Stomach smooth muscle (tissue), 2 donors: ENCODE measurements around the gene ADSS1.
"Not testable (repeated sequence)": the region's sequence is repeated elsewhere in the genome, so short reads cannot be mapped to it uniquely, and the experiment has no call there.

Experiments
- H3K27ac ChIP-seq: one replicate; pipeline ENCODE4 v1.7.0; 2013; ENCODE audit warnings: mild to moderate bottlenecking, low read length, inconsistent platforms
- H3K27me3 ChIP-seq, 2 donors: one replicate each; pipeline ENCODE4 v1.7.0; 2013; ENCODE audit warnings: low read length in 2 of 2; ENCODE audit not compliant: insufficient read depth in 2 of 2, control insufficient read depth in 1 of 2
- H3K36me3 ChIP-seq, 2 donors: one replicate each; pipeline ENCODE4 v1.7.0; 2013; ENCODE audit warnings: low read length in 2 of 2; ENCODE audit not compliant: control insufficient read depth in 2 of 2, insufficient read depth in 2 of 2
- H3K4me1 ChIP-seq: one replicate; pipeline ENCODE4 v1.7.0; 2013; ENCODE audit warnings: low read length; ENCODE audit not compliant: control insufficient read depth, insufficient read depth
- H3K4me3 ChIP-seq, 2 donors: one replicate each; pipeline ENCODE4 v1.7.0; 2013; ENCODE audit warnings: low read length in 2 of 2
- H3K9ac ChIP-seq, 2 donors: one replicate each; pipeline ENCODE4 v1.7.0; 2013; ENCODE audit warnings: low read length in 2 of 2, mild to moderate bottlenecking in 1 of 2
- H3K9me3 ChIP-seq, 2 donors: one replicate each; pipeline ENCODE4 v1.7.0; 2013; ENCODE audit warnings: low read length in 2 of 2; ENCODE audit not compliant: control insufficient read depth in 2 of 2
- donor health status: healthy.
- donor health status: Pancreatic carcinoma.

ADSS1 gene

GRCh38 chr14:104721505-104722431, 2.3 kb upstream of the ADSS1 start:
- peaks cover 34% of the 10 kb centered on the region for H3K4me1 ChIP-seq
- H3K27me3 ChIP-seq = peaks cover 0 to 12% of the 10 kb centered on the region in 2 donors
- no peak overlapping the region for H3K27ac ChIP-seq
- peaks cover 0 to 2% of the 10 kb centered on the region in 2 donors for H3K36me3 ChIP-seq
- no peak overlapping the region for H3K4me3 ChIP-seq
- H3K9ac ChIP-seq = no peak overlapping the region
- no peaks in the 10 kb centered on the region for H3K9me3 ChIP-seq

GRCh38 chr14:104722938-104723650, 935 bp upstream of the ADSS1 start:
- Histone ChIP-seq H3K27me3 (peaks cover 0 to 12% of the 10 kb centered on the region in 2 donors), H3K9ac (no peak overlapping the region), H3K9me3 (no peaks in the 10 kb centered on the region), H3K27ac (no peak overlapping the region), H3K4me3 (no peak overlapping the region), H3K36me3 (peaks cover 0 to 2% of the 10 kb centered on the region in 2 donors), H3K4me1 (peaks cover 32% of the 10 kb centered on the region)

GRCh38 chr14:104724407-104724980, 465 bp downstream of the ADSS1 start:
- H3K9ac ChIP-seq = peak overlapping the region in 1 of 2 donors; percentile 22
- peaks cover 32% of the 10 kb centered on the region for H3K4me1 ChIP-seq
- H3K27ac ChIP-seq = no peak overlapping the region

DNA sequence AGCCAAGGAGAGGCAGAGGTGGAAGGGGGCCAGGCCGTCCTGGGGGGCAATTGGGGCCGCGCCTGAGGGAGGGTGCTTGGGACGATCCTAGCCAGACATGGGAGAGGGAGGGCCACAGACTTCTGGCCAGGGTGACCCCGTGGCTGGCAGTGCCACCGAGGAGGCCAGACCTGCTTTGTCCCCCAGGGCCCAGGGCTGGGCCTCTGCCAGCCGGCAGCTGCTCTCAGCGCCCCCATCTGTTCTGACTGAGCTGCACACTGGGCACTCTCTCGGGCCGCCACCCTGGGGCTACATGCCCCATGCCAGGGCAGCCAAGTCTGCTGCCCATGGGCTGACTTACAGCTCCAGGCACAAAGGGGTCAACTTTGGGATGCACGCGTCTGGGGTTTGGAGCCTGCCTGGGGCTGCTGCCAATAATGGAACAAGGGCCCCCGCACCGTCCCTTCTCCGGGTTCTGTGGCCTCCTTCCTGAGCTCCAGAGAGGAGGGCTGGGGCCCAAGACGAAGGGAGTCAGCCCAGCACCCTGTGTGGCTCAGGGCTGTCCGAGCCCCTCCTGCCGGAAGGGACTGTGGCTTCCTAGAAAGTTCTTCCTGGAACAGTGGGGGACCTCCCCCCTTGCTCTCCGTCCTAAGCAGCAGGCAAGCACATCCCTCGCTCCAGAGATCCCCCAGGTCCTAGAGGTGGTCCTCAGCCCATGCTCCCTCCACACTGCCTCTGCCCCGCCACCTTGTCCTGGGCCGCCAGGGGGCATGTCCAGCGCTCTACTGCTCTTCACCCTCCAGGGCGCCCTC, 1.1 kb downstream of the ADSS1 start:
- H3K9ac ChIP-seq = no peak overlapping the region
- H3K4me3 ChIP-seq = peak overlapping the region; percentile 25 to 70
- no peak overlapping the region for H3K27ac ChIP-seq
- peaks cover 32% of the 10 kb centered on the region for H3K4me1 ChIP-seq
- peaks cover 0 to 12% of the 10 kb centered on the region in 2 donors for H3K27me3 ChIP-seq
- no peaks in the 10 kb centered on the region for H3K9me3 ChIP-seq
- no peaks in the 10 kb centered on the region for H3K36me3 ChIP-seq

More at GRCh38 chr14:104724407-104724980, 465 bp downstream of the ADSS1 start:
- Histone ChIP-seq H3K4me3 (peak overlapping the region; percentile 25 to 70), H3K9me3 (no peaks in the 10 kb centered on the region), H3K27me3 (peaks cover 0 to 12% of the 10 kb centered on the region in 2 donors), H3K36me3 (peaks cover 0 to 2% of the 10 kb centered on the region in 2 donors)

GRCh38 chr14:104725772-104726548, 1.9 kb downstream of the ADSS1 start:
- Histone ChIP-seq H3K27me3 (peaks cover 0 to 12% of the 10 kb centered on the region in 2 donors), H3K36me3 (no peaks in the 10 kb centered on the region), H3K4me1 (peaks cover 32% of the 10 kb centered on the region), H3K9me3 (no peaks in the 10 kb centered on the region), H3K27ac (no peak overlapping the region), H3K4me3 (no peak overlapping the region), H3K9ac (no peak overlapping the region)

- Histone ChIP-seq H3K27ac (no peak overlapping the region), H3K9me3 (no peaks in the 10 kb centered on the region), H3K36me3 (no peaks in the 10 kb centered on the region), H3K27me3 (peaks cover 0 to 12% of the 10 kb centered on the region in 2 donors), H3K4me1 (peaks cover 28% of the 10 kb centered on the region), H3K4me3 (no peak overlapping the region), H3K9ac (no peak overlapping the region)
Measured at GRCh38 chr14:104726600-104727451, 2.8 kb downstream of the ADSS1 start.

DNA sequence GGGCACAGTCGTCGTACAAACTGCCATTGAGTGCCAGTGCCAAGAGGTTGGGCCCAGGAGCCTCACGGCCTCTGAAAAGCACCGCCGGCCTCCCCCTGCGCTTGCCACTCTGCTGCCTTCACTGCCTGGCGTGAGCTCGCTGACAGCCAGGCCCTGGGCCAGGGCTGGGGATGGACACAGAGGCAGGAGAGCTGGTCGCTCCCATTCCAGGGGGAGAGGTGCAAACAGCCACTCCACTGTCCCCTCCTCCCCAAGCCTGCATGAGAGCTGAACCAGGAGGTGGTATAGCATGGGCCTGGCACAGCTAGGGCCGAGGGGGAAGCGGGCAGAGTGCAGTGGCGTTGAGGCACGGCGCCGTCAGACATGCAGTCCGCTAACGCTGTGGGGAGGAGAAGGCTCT, 4.6 kb downstream of the ADSS1 start:
- H3K36me3 ChIP-seq = no peaks in the 10 kb centered on the region
- H3K27ac ChIP-seq = no peak overlapping the region
- peaks cover 21% of the 10 kb centered on the region for H3K4me1 ChIP-seq
- H3K27me3 ChIP-seq = peaks cover 0 to 8% of the 10 kb centered on the region in 2 donors
- no peaks in the 10 kb centered on the region for H3K9me3 ChIP-seq
- H3K9ac ChIP-seq = no peak overlapping the region
- H3K4me3 ChIP-seq = no peak overlapping the region

DNA sequence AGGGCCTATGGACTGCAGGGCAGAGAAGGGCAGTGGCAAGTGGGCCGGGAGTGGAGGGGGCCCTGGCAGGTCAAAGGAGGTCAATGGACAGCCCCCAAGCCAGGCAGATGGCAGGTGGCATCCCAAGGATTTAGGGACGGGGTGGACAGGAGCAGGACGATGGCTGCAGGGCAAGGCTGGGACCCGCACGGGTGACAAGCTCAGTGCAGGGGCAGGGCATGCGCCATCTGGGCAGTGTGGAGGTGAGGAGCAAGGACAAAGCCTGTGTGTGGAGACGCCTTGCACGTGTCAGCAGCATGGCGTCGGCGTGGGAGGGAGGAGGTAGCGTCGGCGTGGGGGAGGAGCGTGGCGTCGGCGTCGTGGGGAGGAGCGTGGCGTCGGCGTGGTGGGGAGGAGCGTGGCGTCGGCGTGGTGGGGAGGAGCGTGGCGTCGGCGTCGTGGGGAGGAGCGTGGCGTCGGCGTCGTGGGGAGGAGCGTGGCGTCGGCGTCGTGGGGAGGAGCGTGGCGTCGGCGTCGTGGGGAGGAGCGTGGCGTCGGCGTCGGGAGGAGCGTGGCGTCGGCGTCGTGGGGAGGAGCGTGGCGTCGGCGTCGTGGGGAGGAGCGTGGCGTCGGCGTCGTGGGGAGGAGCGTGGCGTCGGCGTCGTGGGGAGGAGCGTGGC, 5.3 kb downstream of the ADSS1 start:
- not testable (repeated sequence) for H3K9me3 ChIP-seq, H3K27me3 ChIP-seq, H3K9ac ChIP-seq, H3K4me3 ChIP-seq, H3K36me3 ChIP-seq, H3K27ac ChIP-seq
- H3K4me1 ChIP-seq = peaks cover 23% of the 10 kb centered on the region

DNA sequence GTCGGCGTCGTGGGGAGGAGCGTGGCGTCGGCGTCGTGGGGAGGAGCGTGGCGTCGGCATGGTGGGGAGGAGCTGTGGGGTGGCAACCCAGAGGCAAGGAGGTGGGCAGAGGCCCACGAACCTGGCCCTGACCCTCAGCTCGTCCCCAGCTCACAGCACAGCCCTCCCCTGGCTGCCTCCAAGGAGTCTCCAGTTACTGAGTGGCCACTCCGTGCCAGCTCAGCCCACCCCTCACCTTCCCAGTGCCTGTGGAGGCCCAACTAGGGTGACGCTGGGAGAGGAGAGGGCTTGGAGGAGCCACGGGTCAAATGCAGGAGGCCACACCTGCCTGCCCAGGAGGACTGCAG, 5.8 kb downstream of the ADSS1 start:
- Histone ChIP-seq H3K4me3 (no peak overlapping the region), H3K4me1 (peaks cover 20% of the 10 kb centered on the region), H3K9ac (no peak overlapping the region), H3K27ac (no peak overlapping the region), H3K27me3 (peaks cover 0 to 2% of the 10 kb centered on the region in 2 donors), H3K9me3 (no peaks in the 10 kb centered on the region), H3K36me3 (no peaks in the 10 kb centered on the region)
